Thyroid gland (tissue), 4 donors: ENCODE data around the gene ACAD10.

Experiments used
- CTCF ChIP-seq, 6 experiments: fragments of 200-600 bp in 3 of 6; fragments of 450-650 bp in 3 of 6; sonication (generic) in 3 of 6; IDR thresholded peaks; one replicate each; pipeline ENCODE4 v1.5.1; 2016 to 2019; ENCODE audit warnings: antibody characterized with exemption in 6 of 6, mild to moderate bottlenecking in 2 of 6, inconsistent platforms in 1 of 6, moderate library complexity in 1 of 6
- POLR2A ChIP-seq, 2 donors: fragments of 450-650 bp; IDR thresholded peaks; one replicate each; pipeline ENCODE4 v1.6.1; 2017; ENCODE audit warnings: antibody characterized with exemption in 2 of 2, mild to moderate bottlenecking in 2 of 2, moderate library complexity in 1 of 2

- TF ChIP-seq CTCF (IDR thresholded peaks at IDR 0.05) (no peak), POLR2A (IDR thresholded peaks at IDR 0.05) (no peak)
Measured at GRCh38 chr12:111756681-111757080, 70.8 kb downstream of the ACAD10 start.
